ENCODE data around the gene XYLB.
"Not testable (repeated sequence)": the region's sequence is repeated elsewhere in the genome, so short reads cannot be mapped to it uniquely, and the experiment has no call there.

XYLB gene

DNA sequence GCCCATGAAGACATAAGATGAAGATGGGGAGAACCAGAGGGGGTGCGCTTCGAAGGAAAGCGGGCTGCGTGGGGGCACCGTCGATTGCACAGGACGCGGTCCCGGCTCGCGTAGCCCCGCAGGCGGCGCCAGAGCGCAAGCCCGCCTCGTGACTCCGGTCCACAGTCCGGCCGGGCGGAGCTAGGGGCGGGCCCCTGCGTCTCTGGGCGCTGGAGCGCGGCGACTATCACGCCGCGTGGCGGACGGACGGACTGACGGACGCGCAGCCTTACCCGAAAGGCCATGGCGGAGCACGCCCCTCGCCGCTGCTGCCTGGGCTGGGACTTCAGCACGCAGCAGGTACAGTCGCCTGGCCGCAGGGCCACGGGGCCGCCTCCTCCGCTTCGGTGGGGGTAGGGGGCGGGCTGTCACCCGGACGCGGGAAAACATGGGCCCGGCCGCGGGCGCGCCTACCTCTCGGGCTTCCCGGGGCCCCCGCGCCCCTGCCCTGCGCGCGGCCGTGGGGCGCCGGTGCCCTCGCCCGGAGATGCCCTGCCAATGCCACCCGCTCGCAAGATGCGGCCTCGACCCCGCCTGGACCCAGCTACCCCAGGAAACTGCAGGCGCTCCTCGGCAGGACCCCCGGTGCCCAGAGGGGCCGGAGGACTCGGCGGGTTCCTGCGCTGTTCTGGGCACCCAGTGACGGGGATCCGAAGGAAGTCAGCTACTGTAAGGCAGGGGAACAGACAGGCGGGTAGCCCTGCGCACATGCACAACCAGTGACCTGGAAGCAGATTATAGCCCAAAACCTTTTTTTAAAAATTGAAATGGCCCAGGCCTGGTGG, at the start of gene XYLB:
Gene XYLB, plus strand, starts transcription at position 199 of the 824 bp plus-strand sequence. Its CDS starts 84 bp downstream, at position 283.
- peak; percentile 94 for TF ChIP-seq CTCF (IDR thresholded peaks at IDR 0.05; ENCODE audit: insufficient read depth, low read length, missing control alignments)
- no peak for DNase-seq (ENCODE audit: low read depth, low spot score)
- ChIA-PET POLR2A (interaction anchor here (1.0 kb wide), 1 partner anchor 182 kb away, joined by 4 read pairs; the partner anchor contains the start of gene OXSR1), CTCF (interaction anchor here (0.5 to 4.7 kb wide), 60 partner anchors 8 to 373 kb away, joined by 3 to 95 read pairs (median 5); partner anchors contain the start of genes ACAA1, EXOG and MYD88)
- peak within 1 kb of the TSS; percentile 84 for H3K4me3 ChIP-seq (ENCODE audit: low read depth, low read length)

DNA sequence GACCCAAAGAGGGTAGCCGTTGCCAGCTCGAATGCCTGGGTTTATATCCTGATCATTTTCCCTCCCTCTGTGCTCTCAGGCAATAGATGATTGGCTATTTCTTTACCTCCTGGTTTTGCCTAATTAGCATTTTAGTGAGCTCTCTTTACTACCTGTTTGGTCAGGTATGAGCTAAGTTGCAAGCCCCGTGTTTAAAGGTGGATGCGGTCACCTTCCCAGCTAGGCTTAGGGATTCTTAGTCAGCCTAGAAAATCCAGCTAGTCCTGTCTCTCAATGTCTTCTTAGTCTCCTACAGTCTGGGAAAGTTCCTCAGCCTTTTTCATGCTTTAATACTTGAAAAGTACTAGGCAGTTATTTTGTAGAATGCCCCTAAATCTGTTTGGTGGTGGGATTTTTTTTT, 49.5 kb upstream of the XYLB start:
- POLR2A ChIA-PET; H3K4me3 ChIP-seq (ENCODE audit: low read depth, low read length); DNase-seq (ENCODE audit: low read depth, low spot score): not testable (repeated sequence)
- CTCF ChIA-PET = interaction anchor here (1.2 to 3.9 kb wide), 4 partner anchors 8 to 179 kb away, joined by 3 to 29 read pairs (median 8); partner anchors contain the start of gene XYLB

DNA sequence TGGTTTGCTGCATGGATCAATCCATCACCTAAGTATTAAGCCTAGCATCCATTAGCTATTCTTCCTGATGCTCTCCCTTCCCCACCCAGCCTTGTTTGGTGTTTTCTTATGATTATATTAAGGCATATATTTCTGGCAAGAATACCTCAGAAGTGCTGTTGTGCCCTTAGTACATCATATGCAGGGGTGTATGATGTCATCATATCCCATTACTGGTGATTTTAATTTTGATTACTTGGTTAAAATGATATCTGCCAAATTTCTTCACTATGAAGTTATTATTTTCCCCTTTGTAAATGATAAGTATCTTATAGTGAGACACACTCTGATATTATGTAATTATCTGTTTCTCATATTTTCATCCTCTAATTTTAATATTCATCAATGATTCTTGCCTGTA, 49.0 kb upstream of the XYLB start:
- H3K4me3 ChIP-seq (ENCODE audit: low read depth, low read length) = no peak overlapping the region
- CTCF ChIA-PET = interaction anchor here (0.9 to 3.9 kb wide), 14 partner anchors 8 to 184 kb away, joined by 3 to 29 read pairs (median 5); partner anchors contain the start of genes ACAA1 and XYLB

DNA sequence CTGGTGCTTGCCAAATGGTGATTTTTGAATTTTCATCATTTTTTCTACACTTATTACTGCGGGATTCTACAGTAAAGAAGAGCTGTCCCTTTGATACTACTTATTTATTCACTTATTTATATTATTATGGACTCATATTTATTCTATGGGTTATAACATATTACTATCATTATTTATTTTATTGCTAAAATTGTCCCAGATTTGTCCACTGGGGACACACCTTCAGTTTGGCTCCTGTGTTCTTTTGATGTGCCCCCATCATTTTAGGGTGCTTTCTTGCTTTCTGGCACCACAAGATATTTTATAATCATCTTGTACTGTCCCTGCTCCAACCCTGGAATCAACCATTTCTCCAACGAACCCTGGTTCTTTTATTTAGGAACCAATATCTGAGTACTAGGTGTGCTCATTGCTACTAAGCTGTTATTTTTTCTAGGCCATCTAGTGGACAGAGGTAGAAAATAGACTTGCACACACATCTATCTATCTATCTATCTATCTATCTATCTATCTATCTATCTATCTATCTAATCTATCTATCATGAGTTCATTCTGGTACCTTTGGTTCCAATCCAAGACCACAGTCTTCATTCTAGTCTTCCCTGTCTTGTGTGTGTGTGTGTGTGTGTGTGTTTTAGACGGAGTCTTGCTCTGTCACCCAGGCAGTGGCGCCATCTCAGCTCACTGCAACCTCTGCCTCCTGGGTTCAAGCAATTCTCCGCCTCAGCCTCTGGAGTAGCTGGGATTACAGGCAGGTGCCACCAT, 48.5 kb upstream of the XYLB start:
- no peak for DNase-seq (ENCODE audit: low read depth, low spot score)
- CTCF ChIA-PET = interaction anchor here (0.9 to 3.9 kb wide), 17 partner anchors 7 to 325 kb away, joined by 3 to 29 read pairs (median 4); partner anchors contain the start of genes ACAA1 and XYLB
- POLR2A ChIA-PET = no interaction called here
- TF ChIP-seq CTCF (IDR thresholded peaks at IDR 0.05; ENCODE audit: insufficient read depth, low read length, missing control alignments) = peak; percentile 20
- no peak overlapping the region for H3K4me3 ChIP-seq (ENCODE audit: low read depth, low read length)

More for the DNA sequence above, 49.0 kb upstream of the XYLB start:
- no peak for DNase-seq (ENCODE audit: low read depth, low spot score)
- POLR2A ChIA-PET = no interaction called here
- TF ChIP-seq CTCF (IDR thresholded peaks at IDR 0.05; ENCODE audit: insufficient read depth, low read length, missing control alignments) = no peak

- CTCF ChIA-PET = interaction anchor here (1.1 kb wide), 1 partner anchor 173 kb away, joined by 3 read pairs; no protein-coding TSS in a partner anchor
- POLR2A ChIA-PET = no interaction called here
- no peak for DNase-seq (ENCODE audit: low read depth, low spot score)
- H3K4me3 ChIP-seq (ENCODE audit: low read depth, low read length) = no peak overlapping the region
- no peak for TF ChIP-seq CTCF (IDR thresholded peaks at IDR 0.05; ENCODE audit: insufficient read depth, low read length, missing control alignments)
These were observed 39.6 kb upstream of the XYLB start for GRCh38 chr3:38306941-38307340.

DNA sequence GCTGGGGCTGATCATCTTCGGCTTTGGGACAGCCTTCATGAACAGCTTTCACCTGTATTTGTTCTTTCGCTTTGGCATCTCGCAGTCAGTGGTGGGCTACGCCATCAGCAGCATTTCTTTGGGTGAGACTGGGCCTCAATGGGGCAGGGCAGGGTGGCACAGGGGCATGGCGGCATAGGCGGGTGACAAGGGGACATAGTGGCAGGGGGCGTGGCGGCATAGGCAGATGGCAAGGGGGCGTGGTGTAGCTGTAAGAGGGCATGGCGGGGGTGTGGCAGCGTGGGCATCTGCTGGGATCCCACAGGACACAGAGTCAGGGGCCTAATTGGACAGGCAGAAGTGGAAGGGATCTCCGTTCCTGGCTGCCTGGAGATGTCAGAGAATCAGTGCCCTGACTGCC, 39.0 kb upstream of the XYLB start:
- no peak for TF ChIP-seq CTCF (IDR thresholded peaks at IDR 0.05; ENCODE audit: insufficient read depth, low read length, missing control alignments)
- H3K4me3 ChIP-seq (ENCODE audit: low read depth, low read length) = no peak overlapping the region
- CTCF ChIA-PET = interaction anchor here (1.7 kb wide), 1 partner anchor 39 kb away, joined by 4 read pairs; the partner anchor contains the start of gene XYLB
- POLR2A ChIA-PET = no interaction called here
- no peak for DNase-seq (ENCODE audit: low read depth, low spot score)

All from AG04449 (cell line).